PC-3 (cell line): Measurements from ENCODE around the gene CPLANE1. TPM values are rescaled to one million over a fixed set of nuclear protein-coding genes. Genes with fewer than 3 reads are reported as not detected.
"Not testable (repeated sequence)": the region's sequence is repeated elsewhere in the genome, so short reads cannot be mapped to it uniquely, and the experiment has no call there.

Experiments
- ATAC-seq: fragments of 200-7000 bp; cut with Tn5 transposase; 2 replicates; pipeline ENCODE4 v1.9.1; 2020; ENCODE audit warnings: mild to moderate bottlenecking, moderate library complexity
- BruUV-seq: library from RNA; stranded (reverse); fragments of 400-500 nt; replicated peaks from 2 replicates; lab custom pipeline; 2021; lab: Mats Ljungman, UMichigan
- CTCF ChIA-PET: fragments of 300-600 bp; sonication (Branson Sonifier 250); formaldehyde crosslinking; loops from one replicate; lab custom pipeline; 2022; ENCODE audit warnings: antibody characterized with exemption; lab: Charles Lee
- POLR2A ChIA-PET: fragments of 300-600 bp; sonication (Branson Sonifier 250); formaldehyde crosslinking; loops from one replicate; lab custom pipeline; 2022; ENCODE audit warnings: antibody characterized with exemption; ENCODE audit not compliant: unreplicated experiment; lab: Charles Lee
- DNase-seq: peaks from one replicate; pipeline ENCODE4 v3.0.0-alpha.2; 2015
- H2AFZ ChIP-seq: fragments of 300-600 bp; sonication (generic); 2 replicates; pipeline ENCODE4 v1.6.0; 2016; ENCODE audit warnings: antibody characterized with exemption, low read length
- H3F3A ChIP-seq: fragments of 300-600 bp; sonication (generic); one replicate; pipeline ENCODE4 v1.6.0; 2017; ENCODE audit warnings: antibody characterized with exemption, low read length, control low read depth, mild to moderate bottlenecking; ENCODE audit not compliant: unreplicated experiment
- H3K27ac ChIP-seq: fragments of 300-600 bp; sonication (generic); 2 replicates; pipeline ENCODE4 v1.5.1; 2016; ENCODE audit warnings: mild to moderate bottlenecking, low read length
- H3K27me3 ChIP-seq: fragments of 300-600 bp; sonication (generic); 2 replicates; pipeline ENCODE4 v1.6.1; 2016; ENCODE audit warnings: low read length, mixed read lengths
- H3K36me3 ChIP-seq: fragments of 300-600 bp; sonication (generic); 2 replicates; pipeline ENCODE4 v1.6.1; 2016; ENCODE audit warnings: low read depth, mixed run types, low read length, mixed read lengths
- H3K4me1 ChIP-seq: fragments of 300-600 bp; sonication (generic); 2 replicates; pipeline ENCODE4 v1.5.1; 2016; ENCODE audit warnings: low read length; ENCODE audit not compliant: insufficient read depth
- H3K4me2 ChIP-seq: fragments of 300-600 bp; sonication (generic); 2 replicates; pipeline ENCODE4 v1.6.0; 2016; ENCODE audit warnings: low read length
- H3K4me3 ChIP-seq: fragments of 300-600 bp; sonication (generic); 2 replicates; pipeline ENCODE4 v1.5.1; 2016; ENCODE audit warnings: mild to moderate bottlenecking, low read length, mixed read lengths
- H3K79me2 ChIP-seq: fragments of 300-600 bp; sonication (generic); 2 replicates; pipeline ENCODE4 v1.6.1; 2017; ENCODE audit warnings: low read length, mixed read lengths
- H3K9ac ChIP-seq: fragments of 300-600 bp; sonication (generic); 2 replicates; pipeline ENCODE4 v1.6.0; 2016; ENCODE audit warnings: mild to moderate bottlenecking, low read length
- H3K9me2 ChIP-seq: fragments of 300-600 bp; sonication (generic); replicated peaks from 2 replicates; pipeline ENCODE4 v1.6.1; 2016; ENCODE audit warnings: mixed run types, low read length, mixed read lengths
- H3K9me3 ChIP-seq: fragments of 300-600 bp; sonication (generic); 2 replicates; pipeline ENCODE4 v1.6.1; 2016; ENCODE audit warnings: low read length, mixed read lengths
- H4K20me1 ChIP-seq: fragments of 300-600 bp; sonication (generic); 2 replicates; pipeline ENCODE4 v1.6.1; 2016; ENCODE audit warnings: low read length, mixed read lengths
- CTCF ChIP-seq: fragments of 300-600 bp; sonication (generic); conservative IDR thresholded peaks from 2 replicates; pipeline ENCODE4 v1.5.1; 2017; ENCODE audit warnings: antibody characterized with exemption, low read depth, mild to moderate bottlenecking, low read length
- EZH2 ChIP-seq: fragments of 300-600 bp; sonication (generic); IDR thresholded peaks from one replicate; pipeline ENCODE4 v1.6.1; 2017; ENCODE audit warnings: antibody characterized with exemption, mild to moderate bottlenecking, low read length; ENCODE audit not compliant: unreplicated experiment
- EZH2phosphoT487 ChIP-seq: fragments of 300-600 bp; sonication (generic); IDR thresholded peaks from 2 replicates; pipeline ENCODE4 v1.6.1; 2018; ENCODE audit warnings: mild to moderate bottlenecking, antibody characterized with exemption, low read length, borderline replicate concordance
- intact Hi-C: fragments of 100-400 bp; cut with micrococcal nuclease; formaldehyde crosslinking; loops from 2 replicates; pipeline ENCODE4 v1.9.0; 2023
- total RNA-seq: library from RNA; depleted of rRNA; stranded (reverse); fragments of >200 nt; gene quantifications from 2 replicates; pipeline ENCODE4 v1.2.3, GENCODE V29; 2014

The CPLANE1 gene
- total RNA-seq, 1 experiment from 2014 or later = 10.1 TPM

GRCh38 chr5:37136694-37137093 is 112.5 kb downstream of the CPLANE1 start:
- TF ChIP-seq CTCF = no peak
- TF ChIP-seq EZH2phosphoT487 = no peak
- TF ChIP-seq EZH2 = no peak
- Histone ChIP-seq H3K4me2 (no peak overlapping the region), H3K79me2 (no peaks in the 10 kb centered on the region), H3K9ac (no peak overlapping the region), H3K27me3 (no peaks in the 10 kb centered on the region), H3K4me3 (no peak overlapping the region), H3K9me2 (no peaks in the 10 kb centered on the region), H3K27ac (no peak overlapping the region), H2AFZ (no peak overlapping the region), H3K36me3 (peaks cover 31% of the 10 kb centered on the region), H3F3A (no peaks in the 10 kb centered on the region), H3K9me3 (no peaks in the 10 kb centered on the region), H3K4me1 (no peaks in the 10 kb centered on the region), H4K20me1 (no peaks in the 10 kb centered on the region)
- POLR2A ChIA-PET = no interaction called here
- CTCF ChIA-PET = no interaction called here
- no peak for ATAC-seq
- intact Hi-C loops = no loop called here
- DNase-seq = no peak
- no TSS peak for BruUV-seq

- BruUV-seq, H3K27ac ChIP-seq, DNase-seq, H2AFZ ChIP-seq, H3K4me2 ChIP-seq, H3K79me2 ChIP-seq, H3K9me3 ChIP-seq, H3K4me3 ChIP-seq, H3K9me2 ChIP-seq, intact Hi-C loops, POLR2A ChIA-PET, H3K4me1 ChIP-seq, H3K27me3 ChIP-seq, H3F3A ChIP-seq, H3K9ac ChIP-seq, ATAC-seq, CTCF ChIA-PET, H4K20me1 ChIP-seq: not testable (repeated sequence)
- H3K36me3 ChIP-seq = peaks cover 31% of the 10 kb centered on the region
These were observed 113.9 kb downstream of the CPLANE1 start for GRCh38 chr5:37135312-37135711.

- ATAC-seq = no peak
- H3K4me3 ChIP-seq = no peak overlapping the region
- H3K9ac ChIP-seq = no peak overlapping the region
- BruUV-seq = no TSS peak
- CTCF ChIA-PET = no interaction called here
- no peak for TF ChIP-seq CTCF
- TF ChIP-seq EZH2 = no peak
- no peak for TF ChIP-seq EZH2phosphoT487
- H3K9me3 ChIP-seq = no peaks in the 10 kb centered on the region
- H3K27ac ChIP-seq = no peak overlapping the region
- H3K27me3 ChIP-seq = no peaks in the 10 kb centered on the region
- H3K4me1 ChIP-seq = no peaks in the 10 kb centered on the region
- peak; percentile 30 for DNase-seq
- H3F3A ChIP-seq = no peaks in the 10 kb centered on the region
- H2AFZ ChIP-seq = no peak overlapping the region
- H3K36me3 ChIP-seq = peaks cover 31% of the 10 kb centered on the region
- POLR2A ChIA-PET = no interaction called here
- H4K20me1 ChIP-seq = no peaks in the 10 kb centered on the region
- no peak overlapping the region for H3K4me2 ChIP-seq
- intact Hi-C loops = no loop called here
- no peaks in the 10 kb centered on the region for H3K79me2 ChIP-seq
- no peaks in the 10 kb centered on the region for H3K9me2 ChIP-seq
These were observed 115.2 kb downstream of the CPLANE1 start for GRCh38 chr5:37133939-37134338.
